HCT116 (cell line): ENCODE data around the gene OSER1. TPM values are rescaled to one million over a fixed set of nuclear protein-coding genes. Genes with fewer than 3 reads are reported as not detected.

Experiments
- ATAC-seq: fragments of 200-7000 bp; cut with Tn5 transposase; 2 replicates; pipeline ENCODE4 v1.9.1; 2020; ENCODE audit warnings: mild to moderate bottlenecking, moderate library complexity
- BruUV-seq: library from RNA; stranded (reverse); fragments of 400-500 nt; replicated peaks from 2 replicates; lab custom pipeline; 2021; lab: Mats Ljungman, UMichigan
- CTCF ChIA-PET: fragments of 300-600 bp; sonication (Branson Sonifier 250); formaldehyde crosslinking; loops from one replicate; lab custom pipeline; 2021; ENCODE audit warnings: antibody characterized with exemption; lab: Charles Lee
- POLR2A ChIA-PET: fragments of 300-600, 350-600 bp; sonication (Branson Sonifier 250); formaldehyde crosslinking; loops from one replicate; lab custom pipeline; 2021; ENCODE audit warnings: antibody characterized with exemption; lab: Charles Lee
- RAD21 ChIA-PET, 2 experiments: fragments of 300-600 bp; sonication (Branson Sonifier 250); formaldehyde crosslinking; loops; one replicate each; lab custom pipeline; 2023; ENCODE audit warnings: low total read pairs in 2 of 2; ENCODE audit not compliant: uncharacterized antibody in 2 of 2, unreplicated experiment in 2 of 2, low non-redundant PET in 1 of 2; lab: Charles Lee
- DNase-seq: peaks from one replicate; pipeline ENCODE4 v3.0.0-alpha.2; 2010; ENCODE audit warnings: low read depth, low spot score
- H2AFZ ChIP-seq: fragments of 200-600 bp; shearing (Covaris generic), sonication (generic); 2 replicates; pipeline ENCODE4 v1.6.1; 2017; ENCODE audit warnings: low read depth, mixed run types, mixed read lengths, antibody characterized with exemption, low read length; ENCODE audit not compliant: poor library complexity, severe bottlenecking
- H3K27ac ChIP-seq: 2 replicates; pipeline ENCODE4 v1.5.1; 2012; ENCODE audit warnings: low read depth, low read length
- H3K27me3 ChIP-seq: fragments of 200-600 bp; sonication (generic); 2 replicates; pipeline ENCODE4 v1.6.1; 2016; ENCODE audit warnings: mixed run types, low read length, mixed read lengths; ENCODE audit not compliant: insufficient read depth
- H3K36me3 ChIP-seq, 2 experiments: fragments of 200-500 bp in 1 of 2; fragments of 200-600 bp in 1 of 2; sonication (Bioruptor generic) in 1 of 2; sonication (generic) in 1 of 2; 2 replicates each; pipeline versions ENCODE4 v1.5.1 to v1.6.1; 2014 to 2016; ENCODE audit warnings: low read length in 2 of 2, inconsistent platforms in 1 of 2, mixed read lengths in 1 of 2, mixed run types in 1 of 2; ENCODE audit not compliant: insufficient read depth in 2 of 2, control insufficient read depth in 1 of 2
- H3K4me1 ChIP-seq, 2 experiments: fragments of 200-600 bp in 1 of 2; sonication (generic) in 1 of 2; 2 replicates each; pipeline versions ENCODE4 v1.5.1 to v1.6.1; 2012 to 2017; ENCODE audit warnings: low read length in 2 of 2, inconsistent platforms in 1 of 2, mild to moderate bottlenecking in 1 of 2, mixed read lengths in 1 of 2, mixed run types in 1 of 2, moderate library complexity in 1 of 2; ENCODE audit not compliant: insufficient read depth in 2 of 2, control insufficient read depth in 1 of 2
- H3K4me2 ChIP-seq: fragments of 200-600 bp; sonication (generic); 2 replicates; pipeline ENCODE4 v1.6.1; 2017; ENCODE audit warnings: mixed run types, low read length, mixed read lengths
- H3K4me3 ChIP-seq, 2 experiments: fragments of 200-600 bp in 1 of 2; sonication (generic) in 1 of 2; replicated peaks in 1 of 2; 2 replicates each; pipeline ENCODE4 v1.5.1; 2011 to 2016; ENCODE audit warnings: low read length in 2 of 2, control low read depth in 1 of 2, low read depth in 1 of 2, mild to moderate bottlenecking in 1 of 2, mixed read lengths in 1 of 2, mixed run types in 1 of 2
- H3K79me2 ChIP-seq: fragments of 200-600 bp; sonication (generic); 2 replicates; pipeline ENCODE4 v1.6.1; 2017; ENCODE audit warnings: mild to moderate bottlenecking, mixed run types, low read length, moderate library complexity, mixed read lengths; ENCODE audit not compliant: insufficient read depth
- H3K9ac ChIP-seq: fragments of 200-600 bp; sonication (generic); 2 replicates; pipeline ENCODE4 v1.6.1; 2016; ENCODE audit warnings: low read length, mixed read lengths
- H3K9me2 ChIP-seq: fragments of 200-600 bp; sonication (generic), shearing (Covaris generic); 2 replicates; pipeline ENCODE4 v1.6.1; 2017; ENCODE audit warnings: mixed run types, mild to moderate bottlenecking, moderate library complexity; ENCODE audit not compliant: insufficient read depth
- H3K9me3 ChIP-seq, 2 experiments: fragments of 200-500 bp in 1 of 2; fragments of 200-600 bp in 1 of 2; sonication (Bioruptor generic) in 1 of 2; sonication (generic) in 1 of 2; 2 replicates each; pipeline ENCODE4 v1.6.1; 2014 to 2017; ENCODE audit warnings: low read length in 2 of 2, mixed read lengths in 2 of 2, inconsistent platforms in 1 of 2, low read depth in 1 of 2, mild to moderate bottlenecking in 1 of 2, mixed run types in 1 of 2, moderate library complexity in 1 of 2; ENCODE audit not compliant: control insufficient read depth in 1 of 2, insufficient read depth in 1 of 2
- H4K20me1 ChIP-seq: fragments of 200-600 bp; sonication (generic), shearing (Covaris generic); 2 replicates; pipeline ENCODE4 v1.6.1; 2017; ENCODE audit warnings: mixed run types, mild to moderate bottlenecking, moderate library complexity; ENCODE audit not compliant: insufficient read depth
- CBX3 ChIP-seq: IDR thresholded peaks from 2 replicates; pipeline ENCODE4 v1.6.1; 2012; ENCODE audit warnings: low read depth
- EGR1 ChIP-seq: IDR thresholded peaks from 2 replicates; pipeline ENCODE4 v1.6.1; 2012; ENCODE audit warnings: low read depth
- EZH2 ChIP-seq: fragments of 200-600 bp; sonication (generic); IDR thresholded peaks from 2 replicates; pipeline ENCODE4 v1.6.1; 2017; ENCODE audit warnings: antibody characterized with exemption, mixed run types
- EZH2phosphoT487 ChIP-seq: fragments of 200-600 bp; IDR thresholded peaks from 2 replicates; pipeline ENCODE4 v1.6.1; 2018; ENCODE audit warnings: antibody characterized with exemption, borderline replicate concordance
- FOSL1 ChIP-seq: IDR thresholded peaks from 2 replicates; pipeline ENCODE4 v1.6.1; 2012; ENCODE audit warnings: low read depth
- POLR2AphosphoS5 ChIP-seq: IDR thresholded peaks from 2 replicates; pipeline ENCODE4 v1.6.1; 2011; ENCODE audit warnings: mild to moderate bottlenecking, low read depth, low read length, moderate library complexity
- SIN3A ChIP-seq: IDR thresholded peaks from 2 replicates; pipeline ENCODE4 v1.6.1; 2012; ENCODE audit warnings: low read depth
- ZNF274 ChIP-seq: fragments of 200-500 bp; sonication (Bioruptor generic); IDR thresholded peaks from 2 replicates; pipeline ENCODE4 v1.6.1; 2014; ENCODE audit warnings: mild to moderate bottlenecking, low read depth, low read length, inconsistent platforms
- intact Hi-C: fragments of 100-400 bp; cut with micrococcal nuclease; formaldehyde crosslinking; loops from 2 replicates; pipeline ENCODE4 v1.10.0; 2022
- total RNA-seq: library from RNA; stranded (reverse); gene quantifications from one replicate; pipeline ENCODE4 v1.2.1, GENCODE V29; 2021; ENCODE audit not compliant: unreplicated experiment
- TF ChIP-seq, protein P1 (sequence below): IDR thresholded peaks from 2 replicates; pipeline ENCODE4 v1.6.1; 2011; ENCODE audit warnings: mild to moderate bottlenecking, low read length, moderate library complexity; ENCODE audit not compliant: insufficient replicate concordance; ENCODE audit errors: extremely low read depth
- TF ChIP-seq, protein P2 (sequence below): IDR thresholded peaks from 2 replicates; pipeline ENCODE4 v1.6.1; 2012; ENCODE audit warnings: low read depth
- TF ChIP-seq, protein P3 (sequence below), 3 experiments: fragments of 200-600 bp in 1 of 3; sonication (generic) in 1 of 3; IDR thresholded peaks in 2 of 3; conservative IDR thresholded peaks in 1 of 3; 2 replicates each; pipeline ENCODE4 v1.5.1; 2012 to 2017; ENCODE audit warnings: low read depth in 2 of 3, low read length in 2 of 3, antibody characterized with exemption in 1 of 3, borderline replicate concordance in 1 of 3, control low read depth in 1 of 3, mild to moderate bottlenecking in 1 of 3, mixed read lengths in 1 of 3, mixed run types in 1 of 3, moderate library complexity in 1 of 3; ENCODE audit not compliant: insufficient read depth in 1 of 3

The OSER1 gene
- total RNA-seq, 1 experiment from 2014 or later, result 28.4 TPM

DNA sequence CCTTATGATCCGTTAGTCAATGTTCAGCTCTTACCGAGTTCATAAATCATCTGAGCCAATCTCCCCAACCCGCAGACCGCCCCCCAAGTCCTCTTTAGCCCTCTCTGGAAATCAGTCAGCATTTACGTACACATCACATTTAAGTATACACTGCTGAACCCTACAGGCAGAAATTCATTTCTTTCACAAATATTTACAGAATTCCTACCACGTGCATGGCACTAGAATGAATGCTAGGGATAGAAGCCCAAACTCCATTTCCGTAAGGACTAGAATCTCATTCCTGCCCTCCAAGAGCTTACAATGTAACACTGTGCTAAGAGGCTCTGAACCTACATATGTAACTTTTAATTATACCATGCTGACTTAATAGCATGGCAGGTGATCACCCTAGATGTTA is 1.8 kb downstream of the OSER1 start:
- intact Hi-C loops, result no loop called here
- Histone ChIP-seq H4K20me1 (no peaks in the 10 kb centered on the region), H3K27me3 (no peaks in the 10 kb centered on the region), H3K4me3 (peak overlapping the region; percentile 72 to 97), H2AFZ (no peak overlapping the region), H3K9me2 (no peaks in the 10 kb centered on the region), H3K4me2 (peak overlapping the region; percentile 91), H3K9ac (peak overlapping the region; percentile 97), H3K9me3 (no peaks in the 10 kb centered on the region), H3K27ac (no peak overlapping the region), H3K36me3 (peaks cover 3 to 6% of the 10 kb centered on the region in 2 experiments; a peak in 2 of 4 replicates), H3K4me1 (peaks cover 45 to 57% of the 10 kb centered on the region in 2 experiments), H3K79me2 (peaks cover 56% of the 10 kb centered on the region)
- ATAC-seq, result no peak
- RAD21 ChIA-PET, result no interaction called here
- TF ChIP-seq EZH2phosphoT487, result no peak
- TF ChIP-seq, protein P1, sequence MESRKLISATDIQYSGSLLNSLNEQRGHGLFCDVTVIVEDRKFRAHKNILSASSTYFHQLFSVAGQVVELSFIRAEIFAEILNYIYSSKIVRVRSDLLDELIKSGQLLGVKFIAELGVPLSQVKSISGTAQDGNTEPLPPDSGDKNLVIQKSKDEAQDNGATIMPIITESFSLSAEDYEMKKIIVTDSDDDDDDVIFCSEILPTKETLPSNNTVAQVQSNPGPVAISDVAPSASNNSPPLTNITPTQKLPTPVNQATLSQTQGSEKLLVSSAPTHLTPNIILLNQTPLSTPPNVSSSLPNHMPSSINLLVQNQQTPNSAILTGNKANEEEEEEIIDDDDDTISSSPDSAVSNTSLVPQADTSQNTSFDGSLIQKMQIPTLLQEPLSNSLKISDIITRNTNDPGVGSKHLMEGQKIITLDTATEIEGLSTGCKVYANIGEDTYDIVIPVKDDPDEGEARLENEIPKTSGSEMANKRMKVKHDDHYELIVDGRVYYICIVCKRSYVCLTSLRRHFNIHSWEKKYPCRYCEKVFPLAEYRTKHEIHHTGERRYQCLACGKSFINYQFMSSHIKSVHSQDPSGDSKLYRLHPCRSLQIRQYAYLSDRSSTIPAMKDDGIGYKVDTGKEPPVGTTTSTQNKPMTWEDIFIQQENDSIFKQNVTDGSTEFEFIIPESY, result no peak
- TF ChIP-seq CBX3, result no peak
- no peak for TF ChIP-seq ZNF274
- no peak for TF ChIP-seq POLR2AphosphoS5
- TF ChIP-seq, protein P2, sequence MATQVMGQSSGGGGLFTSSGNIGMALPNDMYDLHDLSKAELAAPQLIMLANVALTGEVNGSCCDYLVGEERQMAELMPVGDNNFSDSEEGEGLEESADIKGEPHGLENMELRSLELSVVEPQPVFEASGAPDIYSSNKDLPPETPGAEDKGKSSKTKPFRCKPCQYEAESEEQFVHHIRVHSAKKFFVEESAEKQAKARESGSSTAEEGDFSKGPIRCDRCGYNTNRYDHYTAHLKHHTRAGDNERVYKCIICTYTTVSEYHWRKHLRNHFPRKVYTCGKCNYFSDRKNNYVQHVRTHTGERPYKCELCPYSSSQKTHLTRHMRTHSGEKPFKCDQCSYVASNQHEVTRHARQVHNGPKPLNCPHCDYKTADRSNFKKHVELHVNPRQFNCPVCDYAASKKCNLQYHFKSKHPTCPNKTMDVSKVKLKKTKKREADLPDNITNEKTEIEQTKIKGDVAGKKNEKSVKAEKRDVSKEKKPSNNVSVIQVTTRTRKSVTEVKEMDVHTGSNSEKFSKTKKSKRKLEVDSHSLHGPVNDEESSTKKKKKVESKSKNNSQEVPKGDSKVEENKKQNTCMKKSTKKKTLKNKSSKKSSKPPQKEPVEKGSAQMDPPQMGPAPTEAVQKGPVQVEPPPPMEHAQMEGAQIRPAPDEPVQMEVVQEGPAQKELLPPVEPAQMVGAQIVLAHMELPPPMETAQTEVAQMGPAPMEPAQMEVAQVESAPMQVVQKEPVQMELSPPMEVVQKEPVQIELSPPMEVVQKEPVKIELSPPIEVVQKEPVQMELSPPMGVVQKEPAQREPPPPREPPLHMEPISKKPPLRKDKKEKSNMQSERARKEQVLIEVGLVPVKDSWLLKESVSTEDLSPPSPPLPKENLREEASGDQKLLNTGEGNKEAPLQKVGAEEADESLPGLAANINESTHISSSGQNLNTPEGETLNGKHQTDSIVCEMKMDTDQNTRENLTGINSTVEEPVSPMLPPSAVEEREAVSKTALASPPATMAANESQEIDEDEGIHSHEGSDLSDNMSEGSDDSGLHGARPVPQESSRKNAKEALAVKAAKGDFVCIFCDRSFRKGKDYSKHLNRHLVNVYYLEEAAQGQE, result no peak
- TF ChIP-seq FOSL1, result no peak
- TF ChIP-seq EZH2, result no peak
- TF ChIP-seq EGR1, result no peak
- TF ChIP-seq, protein P3, sequence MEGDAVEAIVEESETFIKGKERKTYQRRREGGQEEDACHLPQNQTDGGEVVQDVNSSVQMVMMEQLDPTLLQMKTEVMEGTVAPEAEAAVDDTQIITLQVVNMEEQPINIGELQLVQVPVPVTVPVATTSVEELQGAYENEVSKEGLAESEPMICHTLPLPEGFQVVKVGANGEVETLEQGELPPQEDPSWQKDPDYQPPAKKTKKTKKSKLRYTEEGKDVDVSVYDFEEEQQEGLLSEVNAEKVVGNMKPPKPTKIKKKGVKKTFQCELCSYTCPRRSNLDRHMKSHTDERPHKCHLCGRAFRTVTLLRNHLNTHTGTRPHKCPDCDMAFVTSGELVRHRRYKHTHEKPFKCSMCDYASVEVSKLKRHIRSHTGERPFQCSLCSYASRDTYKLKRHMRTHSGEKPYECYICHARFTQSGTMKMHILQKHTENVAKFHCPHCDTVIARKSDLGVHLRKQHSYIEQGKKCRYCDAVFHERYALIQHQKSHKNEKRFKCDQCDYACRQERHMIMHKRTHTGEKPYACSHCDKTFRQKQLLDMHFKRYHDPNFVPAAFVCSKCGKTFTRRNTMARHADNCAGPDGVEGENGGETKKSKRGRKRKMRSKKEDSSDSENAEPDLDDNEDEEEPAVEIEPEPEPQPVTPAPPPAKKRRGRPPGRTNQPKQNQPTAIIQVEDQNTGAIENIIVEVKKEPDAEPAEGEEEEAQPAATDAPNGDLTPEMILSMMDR (IDR thresholded peaks at IDR 0.05 in 2 of 3, conservative IDR thresholded peaks at IDR 0.05 in 1 of 3; ENCODE audit: borderline replicate concordance in 1 of 3, insufficient read depth in 1 of 3, low read depth in 2 of 3, low read length in 2 of 3), result no peak
- TF ChIP-seq SIN3A, result no peak
- BruUV-seq, result no TSS peak
- CTCF ChIA-PET, result interaction anchor here (0.6 to 2.5 kb wide), 5 partner anchors 9 to 472 kb away, joined by 3 to 10 read pairs (median 3); no protein-coding TSS in a partner anchor
- POLR2A ChIA-PET, result no interaction called here
- DNase-seq, result no peak
